ENCODE data around the gene BACE2.

DNA sequence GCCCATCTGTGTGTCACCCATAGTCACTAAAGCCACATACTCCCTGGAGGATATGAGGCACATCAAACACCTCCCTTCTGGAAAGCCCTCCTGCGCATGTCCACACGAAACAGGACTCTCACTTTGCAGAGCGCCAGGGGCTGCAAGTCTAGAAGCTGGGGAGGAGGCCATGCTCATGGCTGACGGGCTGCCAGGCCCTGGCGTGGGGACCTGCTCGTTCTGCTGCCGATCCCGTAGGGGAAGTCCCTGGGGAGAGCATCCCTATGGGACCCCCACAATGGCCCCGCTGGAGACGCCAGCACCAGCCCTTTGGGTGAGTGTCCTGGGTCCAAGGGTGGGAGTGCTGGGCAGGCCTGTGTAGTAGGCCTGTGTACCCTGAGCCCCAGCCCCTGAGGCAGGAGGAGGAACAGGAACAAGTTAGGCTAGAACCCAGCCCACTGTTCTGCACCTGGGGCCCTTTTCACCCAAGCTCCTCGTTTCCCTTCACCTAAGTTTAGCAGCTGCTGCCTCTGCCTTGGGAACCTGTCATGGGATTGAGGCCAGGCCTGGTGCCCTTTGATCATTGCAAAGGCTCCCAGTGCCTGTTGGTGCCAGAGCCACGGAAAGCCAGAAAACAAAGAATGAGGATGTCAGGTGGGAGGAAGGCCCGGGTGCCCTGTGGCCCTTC lies 158.6 kb downstream of the BACE2 start:
- TF ChIP-seq, protein P1, sequence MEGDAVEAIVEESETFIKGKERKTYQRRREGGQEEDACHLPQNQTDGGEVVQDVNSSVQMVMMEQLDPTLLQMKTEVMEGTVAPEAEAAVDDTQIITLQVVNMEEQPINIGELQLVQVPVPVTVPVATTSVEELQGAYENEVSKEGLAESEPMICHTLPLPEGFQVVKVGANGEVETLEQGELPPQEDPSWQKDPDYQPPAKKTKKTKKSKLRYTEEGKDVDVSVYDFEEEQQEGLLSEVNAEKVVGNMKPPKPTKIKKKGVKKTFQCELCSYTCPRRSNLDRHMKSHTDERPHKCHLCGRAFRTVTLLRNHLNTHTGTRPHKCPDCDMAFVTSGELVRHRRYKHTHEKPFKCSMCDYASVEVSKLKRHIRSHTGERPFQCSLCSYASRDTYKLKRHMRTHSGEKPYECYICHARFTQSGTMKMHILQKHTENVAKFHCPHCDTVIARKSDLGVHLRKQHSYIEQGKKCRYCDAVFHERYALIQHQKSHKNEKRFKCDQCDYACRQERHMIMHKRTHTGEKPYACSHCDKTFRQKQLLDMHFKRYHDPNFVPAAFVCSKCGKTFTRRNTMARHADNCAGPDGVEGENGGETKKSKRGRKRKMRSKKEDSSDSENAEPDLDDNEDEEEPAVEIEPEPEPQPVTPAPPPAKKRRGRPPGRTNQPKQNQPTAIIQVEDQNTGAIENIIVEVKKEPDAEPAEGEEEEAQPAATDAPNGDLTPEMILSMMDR (IDR thresholded peaks at IDR 0.05; ENCODE audit: borderline replicate concordance, extremely low read depth, low read length, poor library complexity, severe bottlenecking): no peak
- no peak for TF ChIP-seq EZH2 (IDR thresholded peaks at IDR 0.05; ENCODE audit: borderline replicate concordance, low read depth, low read length, severe bottlenecking)
